Keratinocyte (primary cell): ENCODE results near the gene GNG2. TPM values are rescaled to one million over a fixed set of nuclear protein-coding genes. Genes with fewer than 3 reads are reported as not detected.

Experiments
- DNase-seq: peaks from one replicate; pipeline ENCODE4 v3.0.0-alpha.2; 2011; ENCODE audit warnings: low read depth, missing footprints, low spot score
- FAIRE-seq: peaks from 2 replicates; lab custom pipeline; 2011; peaks lifted over from hg19 to GRCh38; lab: Jason Lieb, UNC
- H2AFZ ChIP-seq: 2 replicates; pipeline ENCODE4 v1.6.0; 2012; ENCODE audit warnings: low read length, control low read depth, inconsistent platforms; ENCODE audit not compliant: control insufficient read depth
- H3K27ac ChIP-seq: 2 replicates; pipeline ENCODE4 v1.5.1; 2011; ENCODE audit warnings: low read length; ENCODE audit not compliant: control insufficient read depth, insufficient read depth
- H3K27me3 ChIP-seq: 3 replicates; pipeline ENCODE4 v1.6.0; 2011; ENCODE audit warnings: low read length; ENCODE audit not compliant: control insufficient read depth, insufficient read depth; ENCODE audit errors: extremely low read depth
- H3K36me3 ChIP-seq, 2 experiments: 2 replicates in 1 of 2; 3 replicates in 1 of 2; pipeline ENCODE4 v1.5.1; 2011; ENCODE audit warnings: low read length in 2 of 2, mild to moderate bottlenecking in 1 of 2; ENCODE audit not compliant: control insufficient read depth in 2 of 2, insufficient read depth in 2 of 2; ENCODE audit errors: extremely low read depth in 1 of 2
- H3K4me1 ChIP-seq: 3 replicates; pipeline ENCODE4 v1.5.1; 2011; ENCODE audit warnings: low read length; ENCODE audit not compliant: control insufficient read depth, insufficient read depth; ENCODE audit errors: extremely low read depth
- H3K4me2 ChIP-seq: 3 replicates; pipeline ENCODE4 v1.6.0; 2011; ENCODE audit warnings: low read depth, low read length; ENCODE audit not compliant: control insufficient read depth, insufficient read depth; ENCODE audit errors: extremely low read depth
- H3K4me3 ChIP-seq, 3 experiments: fragments of 200-600 bp in 1 of 3; sonication (generic) in 1 of 3; 2 replicates in 2 of 3; 3 replicates in 1 of 3; pipeline ENCODE4 v1.5.1; 2011 to 2016; ENCODE audit warnings: low read length in 3 of 3, mild to moderate bottlenecking in 3 of 3, control low read depth in 2 of 3, inconsistent platforms in 1 of 3, low read depth in 1 of 3, mixed read lengths in 1 of 3, mixed run types in 1 of 3, moderate library complexity in 1 of 3; ENCODE audit not compliant: control insufficient read depth in 2 of 3, insufficient read depth in 2 of 3; ENCODE audit errors: extremely low read depth in 1 of 3
- H3K79me2 ChIP-seq: 2 replicates; pipeline ENCODE4 v1.6.0; 2012; ENCODE audit warnings: low read length; ENCODE audit not compliant: control insufficient read depth, insufficient read depth
- H3K9ac ChIP-seq: 3 replicates; pipeline ENCODE4 v1.6.0; 2011; ENCODE audit warnings: low read length; ENCODE audit not compliant: control insufficient read depth, insufficient read depth; ENCODE audit errors: extremely low read depth
- H3K9me1 ChIP-seq: 3 replicates; pipeline ENCODE4 v1.6.0; 2011; ENCODE audit warnings: low read length; ENCODE audit not compliant: control insufficient read depth, insufficient read depth; ENCODE audit errors: extremely low read depth
- H3K9me3 ChIP-seq: 2 replicates; pipeline ENCODE4 v1.5.1; 2012; ENCODE audit warnings: low read depth, low read length; ENCODE audit not compliant: control insufficient read depth
- H4K20me1 ChIP-seq: 3 replicates; pipeline ENCODE4 v1.6.0; 2011; ENCODE audit warnings: low read length; ENCODE audit not compliant: control insufficient read depth, insufficient read depth; ENCODE audit errors: extremely low read depth
- CTCF ChIP-seq, 3 experiments: IDR thresholded peaks in 1 of 3; conservative IDR thresholded peaks in 1 of 3; optimal IDR thresholded peaks in 1 of 3; 2 replicates in 2 of 3; 3 replicates in 1 of 3; pipeline versions ENCODE3 to v1.5.1; 2011; ENCODE audit warnings: low read length in 3 of 3, mild to moderate bottlenecking in 3 of 3, moderate library complexity in 2 of 3, control low read depth in 1 of 3, inconsistent platforms in 1 of 3; ENCODE audit not compliant: insufficient read depth in 2 of 3; ENCODE audit errors: extremely low read depth in 1 of 3
- EZH2 ChIP-seq: IDR thresholded peaks from one replicate; pipeline ENCODE4 v1.6.1; 2012; ENCODE audit warnings: inconsistent platforms, mild to moderate bottlenecking, low read length, moderate library complexity
- dilution Hi-C: fragments of 300-500 bp; cut with MboI; formaldehyde crosslinking; loops from one replicate; pipeline ENCODE4 v1.7.0; 2020; ENCODE audit warnings: low sequenced_read_pairs; ENCODE audit not compliant: extremely low pct_ligation_motif_present
- polyA plus RNA-seq, 5 experiments: library from polyadenylated mRNA; depleted of rRNA in 3 of 5; stranded (reverse) in 3 of 5; stranded (forward) in 1 of 5; unstranded in 1 of 5; fragments of >200 nt; gene quantifications; 1 replicate in 1 of 5; 2 replicates in 3 of 5; 3 replicates in 1 of 5; pipeline versions ENCODE4 v1.2.1 to v1.2.3, GENCODE V29; 2011 to 2012; ENCODE audit warnings: missing spikeins in 2 of 5, low read depth in 1 of 5, low replicate concordance in 1 of 5

Gene GNG2
- polyA plus RNA-seq, 1 donor (not counting 4 experiments of a cell fraction or from before 2014, with no cell fraction given), result 0.28 TPM

DNA sequence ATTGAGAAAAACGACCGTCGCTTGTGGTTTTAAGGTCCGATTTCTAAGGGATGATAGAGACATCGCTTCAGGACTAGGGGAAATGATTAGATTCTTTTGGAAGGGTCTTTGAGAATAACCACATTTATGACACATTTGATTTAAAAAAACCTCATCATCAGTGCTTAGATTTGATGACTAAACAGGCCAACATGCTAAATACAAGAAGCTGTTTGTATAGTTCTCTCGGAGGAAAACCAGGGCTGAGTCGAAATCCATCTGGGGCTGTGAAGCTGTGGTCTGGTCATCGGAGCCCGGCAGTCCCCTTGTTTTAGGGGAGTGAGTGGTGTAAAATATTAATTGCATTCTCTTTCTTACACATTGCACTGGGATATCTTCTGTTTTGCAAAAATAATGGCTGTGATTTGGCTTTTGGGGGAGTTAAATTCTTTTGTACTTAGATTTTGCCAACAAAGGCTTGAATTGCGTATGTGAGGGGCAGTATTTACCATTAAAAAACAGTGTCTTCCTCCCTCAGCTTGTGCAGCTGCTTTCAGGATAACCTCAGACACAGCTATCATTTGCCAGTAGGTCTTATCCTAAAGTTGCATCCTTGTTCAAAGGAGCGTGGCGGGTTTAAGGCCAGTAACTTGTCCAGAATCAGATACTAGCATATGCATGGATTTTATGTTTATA is 550 bp downstream of the GNG2 start:
- H3K27me3 ChIP-seq, result peaks cover 6% of the 10 kb centered on the region
- H3K36me3 ChIP-seq, result no peaks in the 10 kb centered on the region
- peak overlapping the region; percentile 18 for H3K9ac ChIP-seq
- H3K4me3 ChIP-seq, result peak overlapping the region in 2 of 3 experiments; percentile 55 to 64
- no peaks in the 10 kb centered on the region for H4K20me1 ChIP-seq
- H3K79me2 ChIP-seq, result no peaks in the 10 kb centered on the region
- dilution Hi-C loops, result no loop called here
- H3K4me2 ChIP-seq, result peak overlapping the region; percentile 96
- peaks cover 9% of the 10 kb centered on the region for H3K4me1 ChIP-seq
- H3K27ac ChIP-seq, result no peak overlapping the region
- no peak for FAIRE-seq
- peak overlapping the region; percentile 83 for H2AFZ ChIP-seq
- no peak for DNase-seq
- TF ChIP-seq EZH2 (no peak), CTCF (optimal IDR thresholded peaks at IDR 0.05 in 1 of 3, IDR thresholded peaks at IDR 0.05 in 1 of 3, conservative IDR thresholded peaks at IDR 0.05 in 1 of 3; ENCODE audit: extremely low read depth in 1 of 3, insufficient read depth in 2 of 3, low read length in 3 of 3) (no peak)
- no peaks in the 10 kb centered on the region for H3K9me3 ChIP-seq
- H3K9me1 ChIP-seq, result no peaks in the 10 kb centered on the region

DNA sequence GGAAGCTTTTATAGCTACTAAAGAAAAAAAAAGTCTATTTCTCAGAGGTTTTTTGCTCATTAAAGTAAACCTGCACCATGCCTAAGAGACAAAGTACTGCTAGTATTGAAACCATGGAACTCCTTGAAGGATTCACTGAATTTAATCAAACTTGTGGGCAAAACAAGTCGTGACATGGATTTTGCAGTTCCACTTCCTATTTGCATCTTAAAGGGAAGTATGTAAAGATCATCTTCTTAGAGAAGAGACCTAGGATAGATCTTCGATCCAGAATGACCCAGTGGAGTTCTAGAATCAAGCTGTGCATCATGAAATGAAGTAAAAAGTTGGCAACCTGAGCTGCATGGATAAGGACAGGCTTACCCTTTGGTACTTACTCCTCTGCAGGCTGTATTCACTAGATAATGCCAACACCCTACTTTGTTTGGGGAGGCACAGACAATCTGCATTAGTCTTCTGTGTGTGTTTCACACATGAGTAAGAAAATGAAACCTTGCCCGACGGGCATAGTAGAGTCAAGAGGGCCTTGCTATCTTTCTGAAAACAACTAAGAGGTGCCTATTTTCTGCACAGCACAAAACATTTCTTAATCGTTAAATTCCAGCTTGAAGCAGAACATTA is 1.9 kb downstream of the GNG2 start:
- Histone ChIP-seq H3K4me3 (no peak overlapping the region), H3K4me1 (peaks cover 9% of the 10 kb centered on the region), H3K9me1 (no peaks in the 10 kb centered on the region), H3K79me2 (no peaks in the 10 kb centered on the region), H3K36me3 (no peaks in the 10 kb centered on the region), H3K4me2 (no peak overlapping the region), H3K27me3 (peaks cover 7% of the 10 kb centered on the region), H4K20me1 (no peaks in the 10 kb centered on the region), H2AFZ (no peak overlapping the region), H3K9ac (no peak overlapping the region), H3K9me3 (no peaks in the 10 kb centered on the region), H3K27ac (no peak overlapping the region)
- DNase-seq (no peak), FAIRE-seq (no peak)
- no peak for TF ChIP-seq CTCF (optimal IDR thresholded peaks at IDR 0.05 in 1 of 3, IDR thresholded peaks at IDR 0.05 in 1 of 3, conservative IDR thresholded peaks at IDR 0.05 in 1 of 3; ENCODE audit: extremely low read depth in 1 of 3, insufficient read depth in 2 of 3, low read length in 3 of 3)
- TF ChIP-seq EZH2, result no peak
- dilution Hi-C loops, result no loop called here
